GM12878 (cell line): ENCODE data around the gene LPIN2. TPM values are rescaled to one million over a fixed set of nuclear protein-coding genes. Genes with fewer than 3 reads are reported as not detected.

Source experiments
- ATAC-seq: fragments of 200-7000 bp; cut with Tn5 transposase; 3 replicates; pipeline ENCODE4 v1.9.1; 2020; ENCODE audit warnings: mild to moderate bottlenecking, moderate library complexity
- BruUV-seq: library from RNA; stranded (reverse); fragments of 400-500 nt; replicated peaks from 2 replicates; lab custom pipeline; 2021; lab: Mats Ljungman, UMichigan
- CTCF ChIA-PET: fragments of 300-600 bp; sonication (Branson Sonifier 250); formaldehyde crosslinking; extraction: SDS; loops from one replicate; lab custom pipeline; 2021; ENCODE audit warnings: inconsistent platforms; lab: Yijun Ruan, JAX
- POLR2A ChIA-PET: fragments of 350-600 bp; formaldehyde crosslinking; extraction: SDS; loops from one replicate; lab custom pipeline; 2021; ENCODE audit warnings: inconsistent platforms; lab: Charles Lee
- RAD21 ChIA-PET: fragments of 300-600 bp; sonication (Branson Sonifier 250); formaldehyde crosslinking; loops from one replicate; lab custom pipeline; 2023; ENCODE audit warnings: antibody characterized with exemption; ENCODE audit not compliant: unreplicated experiment; lab: Charles Lee
- SMC1A ChIA-PET: fragments of 300-600 bp; sonication (Branson Sonifier 250); formaldehyde crosslinking; loops from one replicate; lab custom pipeline; 2023; ENCODE audit not compliant: unreplicated experiment, uncharacterized antibody; lab: Charles Lee
- DNase-seq: peaks from one replicate; pipeline ENCODE4 v3.0.0-alpha.2; 2011; ENCODE audit warnings: low read depth, low spot score
- FAIRE-seq: peaks from 3 replicates; lab custom pipeline; 2011; peaks lifted over from hg19 to GRCh38; lab: Jason Lieb, UNC
- H2AFZ ChIP-seq: 2 replicates; pipeline ENCODE4 v1.6.0; 2011; ENCODE audit warnings: low read depth, low read length, control low read depth; ENCODE audit not compliant: control insufficient read depth
- H3K27ac ChIP-seq: 2 replicates; pipeline ENCODE4 v1.5.1; 2011; ENCODE audit warnings: control low read depth; ENCODE audit not compliant: control insufficient read depth, insufficient read depth
- H3K27me3 ChIP-seq, 2 experiments: replicated peaks in 1 of 2; 2 replicates each; pipeline versions ENCODE4 v1.6.0 to v1.6.1; 2011; ENCODE audit warnings: low read length in 1 of 2; ENCODE audit not compliant: control insufficient read depth in 2 of 2, insufficient read depth in 2 of 2
- H3K36me3 ChIP-seq, 2 experiments: 2 replicates each; pipeline ENCODE4 v1.5.1; 2011; ENCODE audit warnings: low read length in 1 of 2; ENCODE audit not compliant: control insufficient read depth in 2 of 2, insufficient read depth in 2 of 2
- H3K4me1 ChIP-seq: 2 replicates; pipeline ENCODE4 v1.6.1; 2011; ENCODE audit warnings: mild to moderate bottlenecking, low read length, moderate library complexity, mixed read lengths; ENCODE audit not compliant: control insufficient read depth, insufficient read depth
- H3K4me2 ChIP-seq: 2 replicates; pipeline ENCODE4 v1.6.0; 2011; ENCODE audit warnings: control low read depth; ENCODE audit not compliant: control insufficient read depth, insufficient read depth
- H3K4me3 ChIP-seq: fragments of 200-600 bp; sonication (generic); 2 replicates; pipeline ENCODE4 v1.5.1; 2016
- H3K79me2 ChIP-seq: 2 replicates; pipeline ENCODE4 v1.6.0; 2011; ENCODE audit warnings: low read length; ENCODE audit not compliant: control insufficient read depth, insufficient read depth
- H3K9ac ChIP-seq: 2 replicates; pipeline ENCODE4 v1.8.0; 2011; ENCODE audit warnings: low read length, control low read depth, mixed read lengths; ENCODE audit not compliant: control insufficient read depth, insufficient read depth
- H3K9me3 ChIP-seq: replicated peaks from 3 replicates; pipeline ENCODE4 v1.5.1; 2011; ENCODE audit warnings: mild to moderate bottlenecking, low read length; ENCODE audit not compliant: control insufficient read depth, insufficient read depth
- H4K20me1 ChIP-seq: 2 replicates; pipeline ENCODE4 v1.6.0; 2011; ENCODE audit not compliant: control insufficient read depth, insufficient read depth
- GATAD2B ChIP-seq: fragments of 450-650 bp; conservative IDR thresholded peaks from 2 replicates; pipeline ENCODE4 v1.6.1; 2017; ENCODE audit warnings: low read depth, mild to moderate bottlenecking, moderate library complexity
- KLF5 ChIP-seq: fragments of 450-650 bp; IDR thresholded peaks from 2 replicates; pipeline ENCODE4 v1.6.1; 2014; ENCODE audit warnings: mild to moderate bottlenecking; ENCODE audit not compliant: partially characterized antibody
- RFX5 ChIP-seq: IDR thresholded peaks from 2 replicates; pipeline ENCODE4 v1.6.1; 2011; ENCODE audit warnings: low read depth, low read length, improper control_type of control experiment
- SP1 ChIP-seq: IDR thresholded peaks from one replicate; pipeline ENCODE4 v1.6.1; 2011; ENCODE audit warnings: low read depth, low read length
- SPI1 ChIP-seq: IDR thresholded peaks from 2 replicates; pipeline ENCODE4 v1.6.1; 2011; ENCODE audit warnings: low read depth, mild to moderate bottlenecking, low read length, moderate library complexity, borderline replicate concordance; ENCODE audit not compliant: insufficient read depth
- SREBF2 ChIP-seq: IDR thresholded peaks from 2 replicates; pipeline ENCODE4 v1.6.1; 2012; ENCODE audit warnings: mild to moderate bottlenecking, low read length
- ZZZ3 ChIP-seq: IDR thresholded peaks from 2 replicates; pipeline ENCODE4 v1.6.1; 2011; ENCODE audit warnings: low read depth; ENCODE audit not compliant: control insufficient read depth, insufficient read length
- WGBS: methylation state at CpG from one replicate; pipeline ENCODE4 v1.1.6; 2016; ENCODE audit warnings: low lambda C conversion rate; ENCODE audit not compliant: insufficient replicate concordance, insufficient coverage; ENCODE audit errors: missing lambda C conversion rate; 5-methylcytosine and 5-hydroxymethylcytosine counted together
- in situ Hi-C: fragments of 300-500 bp; cut with MboI; formaldehyde crosslinking; loops from 9 replicates; pipeline ENCODE4 v1.14.3; 2018; ENCODE audit warnings: mixed read lengths
- intact Hi-C: fragments of 100-400 bp; cut with micrococcal nuclease; formaldehyde crosslinking; loops from one replicate; pipeline ENCODE4 v1.14.2; 2022; ENCODE audit not compliant: unreplicated experiment
- polyA plus RNA-seq, 11 experiments: library from polyadenylated mRNA; depleted of rRNA in 4 of 11; unstranded in 6 of 11; stranded (reverse) in 5 of 11; fragments of >200 nt; fragmentation: Nextera tagmentation in 4 of 11; fragmentation: Illumina TruSeq in 1 of 11; extraction: Ambion mirVana in 4 of 11; extraction: Trizol in 1 of 11; gene quantifications; 1 replicate in 1 of 11; 2 replicates in 10 of 11; pipeline versions ENCODE4 v1.2.1 to v1.2.3, GENCODE V29; 2011 to 2016; ENCODE audit warnings: inconsistent platforms in 2 of 11, missing spikeins in 2 of 11, low read depth in 1 of 11
- total RNA-seq, 4 experiments: library from RNA; depleted of rRNA in 3 of 4; stranded (reverse); fragments of >200 nt in 3 of 4; fragmentation: Illumina TruSeq in 1 of 4; extraction: Trizol in 1 of 4; gene quantifications; 2 replicates each; pipeline versions ENCODE4 v1.2.1 to v1.2.3, GENCODE V29; 2013 to 2021
- TF ChIP-seq, protein P1 (sequence below): fragments of 450-650 bp; IDR thresholded peaks from 2 replicates; pipeline ENCODE4 v1.6.1; 2017; ENCODE audit warnings: mild to moderate bottlenecking, moderate library complexity

LPIN2 gene
- total and polyA plus RNA-seq, 10 of the 15 experiments (the other 5 are each of a cell fraction or from before 2014, with no cell fraction given): 4.1 to 28.0 (median 15.9) TPM

DNA sequence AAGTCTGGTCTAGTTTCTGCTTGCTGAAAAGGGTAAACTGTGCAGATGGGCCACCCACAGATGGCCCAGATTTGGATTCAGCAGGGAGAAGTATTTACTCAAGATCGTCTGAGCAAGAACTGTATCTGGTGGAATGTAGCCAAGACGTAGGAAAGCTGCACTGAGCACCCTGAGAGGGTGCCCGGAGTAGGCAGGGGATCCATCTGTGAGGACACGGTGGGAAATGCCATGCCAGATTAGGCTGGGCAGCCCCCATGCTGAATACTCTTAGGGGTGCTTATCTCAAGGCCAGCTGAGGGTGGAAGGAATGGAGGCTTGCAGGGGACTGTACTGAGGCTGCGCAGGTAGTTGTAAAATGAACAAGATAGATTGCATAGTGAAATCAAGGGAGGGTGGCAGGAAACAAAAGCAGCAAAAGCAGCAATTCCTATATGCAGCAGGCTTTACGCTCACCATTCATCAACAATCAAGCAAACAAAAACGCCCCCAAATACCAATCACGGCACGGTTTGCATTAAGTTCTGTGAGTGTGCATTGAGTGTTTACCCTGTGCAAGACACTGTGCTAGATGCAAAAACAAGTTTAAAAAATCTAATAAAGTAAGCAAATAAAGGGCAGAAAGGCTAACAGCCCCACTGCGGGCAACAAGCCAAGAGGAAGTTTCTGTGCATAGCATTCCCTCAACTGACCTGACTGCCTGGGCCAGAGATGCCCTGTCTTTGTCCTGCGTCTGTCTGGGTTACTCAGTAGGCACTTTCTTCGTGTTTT is 32.2 kb upstream of the LPIN2 start:
- H3K9ac ChIP-seq: no peak overlapping the region
- H3K4me3 ChIP-seq: no peak overlapping the region
- H2AFZ ChIP-seq: no peak overlapping the region
- ChIA-PET SMC1A (interaction anchor here (1.2 to 1.4 kb wide), 2 partner anchors 14 to 200 kb away, joined by 3 to 4 read pairs; no protein-coding TSS in a partner anchor), POLR2A (no interaction called here), CTCF (interaction anchor here (1.6 kb wide), 1 partner anchor 17 kb away, joined by 8 read pairs; no protein-coding TSS in a partner anchor), RAD21 (no interaction called here)
- intact Hi-C loops: no loop called here
- FAIRE-seq: no peak
- no TSS peak for BruUV-seq
- no peaks in the 10 kb centered on the region for H3K27me3 ChIP-seq
- no peaks in the 10 kb centered on the region for H3K79me2 ChIP-seq
- no peaks in the 10 kb centered on the region for H3K9me3 ChIP-seq
- DNase-seq: no peak
- H3K4me1 ChIP-seq: peaks cover 8% of the 10 kb centered on the region
- no peak overlapping the region for H3K27ac ChIP-seq
- in situ Hi-C loops: no loop called here
- H4K20me1 ChIP-seq: no peaks in the 10 kb centered on the region
- WGBS: 39% methylated on average over 12 of the region's 12 CpGs
- H3K36me3 ChIP-seq: no peaks in the 10 kb centered on the region
- no peak overlapping the region for H3K4me2 ChIP-seq
- TF ChIP-seq, protein P1, sequence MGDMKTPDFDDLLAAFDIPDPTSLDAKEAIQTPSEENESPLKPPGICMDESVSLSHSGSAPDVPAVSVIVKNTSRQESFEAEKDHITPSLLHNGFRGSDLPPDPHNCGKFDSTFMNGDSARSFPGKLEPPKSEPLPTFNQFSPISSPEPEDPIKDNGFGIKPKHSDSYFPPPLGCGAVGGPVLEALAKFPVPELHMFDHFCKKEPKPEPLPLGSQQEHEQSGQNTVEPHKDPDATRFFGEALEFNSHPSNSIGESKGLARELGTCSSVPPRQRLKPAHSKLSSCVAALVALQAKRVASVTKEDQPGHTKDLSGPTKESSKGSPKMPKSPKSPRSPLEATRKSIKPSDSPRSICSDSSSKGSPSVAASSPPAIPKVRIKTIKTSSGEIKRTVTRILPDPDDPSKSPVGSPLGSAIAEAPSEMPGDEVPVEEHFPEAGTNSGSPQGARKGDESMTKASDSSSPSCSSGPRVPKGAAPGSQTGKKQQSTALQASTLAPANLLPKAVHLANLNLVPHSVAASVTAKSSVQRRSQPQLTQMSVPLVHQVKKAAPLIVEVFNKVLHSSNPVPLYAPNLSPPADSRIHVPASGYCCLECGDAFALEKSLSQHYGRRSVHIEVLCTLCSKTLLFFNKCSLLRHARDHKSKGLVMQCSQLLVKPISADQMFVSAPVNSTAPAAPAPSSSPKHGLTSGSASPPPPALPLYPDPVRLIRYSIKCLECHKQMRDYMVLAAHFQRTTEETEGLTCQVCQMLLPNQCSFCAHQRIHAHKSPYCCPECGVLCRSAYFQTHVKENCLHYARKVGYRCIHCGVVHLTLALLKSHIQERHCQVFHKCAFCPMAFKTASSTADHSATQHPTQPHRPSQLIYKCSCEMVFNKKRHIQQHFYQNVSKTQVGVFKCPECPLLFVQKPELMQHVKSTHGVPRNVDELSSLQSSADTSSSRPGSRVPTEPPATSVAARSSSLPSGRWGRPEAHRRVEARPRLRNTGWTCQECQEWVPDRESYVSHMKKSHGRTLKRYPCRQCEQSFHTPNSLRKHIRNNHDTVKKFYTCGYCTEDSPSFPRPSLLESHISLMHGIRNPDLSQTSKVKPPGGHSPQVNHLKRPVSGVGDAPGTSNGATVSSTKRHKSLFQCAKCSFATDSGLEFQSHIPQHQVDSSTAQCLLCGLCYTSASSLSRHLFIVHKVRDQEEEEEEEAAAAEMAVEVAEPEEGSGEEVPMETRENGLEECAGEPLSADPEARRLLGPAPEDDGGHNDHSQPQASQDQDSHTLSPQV: no peak
- TF ChIP-seq ZZZ3 (no peak), SPI1 (no peak), SREBF2 (no peak), GATAD2B (no peak), KLF5 (no peak), RFX5 (no peak), SP1 (no peak)
- no peak for ATAC-seq
